ENCODE measurements around the gene ZNF630. TPM values are rescaled to one million over a fixed set of nuclear protein-coding genes. Genes with fewer than 3 reads are reported as not detected.
"Not testable (repeated sequence)": the region's sequence is repeated elsewhere in the genome, so short reads cannot be mapped to it uniquely, and the experiment has no call there.

ZNF630 gene
- polyA plus RNA-seq, 1 experiment, result 0.77 TPM

- no peak for TF ChIP-seq CTCF (IDR thresholded peaks at IDR 0.05; ENCODE audit: low read depth, low read length)
- Histone ChIP-seq H3K4me3 (ENCODE audit: low read depth, low read length) (no peak overlapping the region), H3K27me3 (ENCODE audit: control insufficient read depth, insufficient read depth, low read length) (no peaks in the 10 kb centered on the region), H3K27ac (ENCODE audit: low read depth, low read length) (no peak overlapping the region), H3K9me3 (ENCODE audit: control insufficient read depth, insufficient read depth, low read length) (no peaks in the 10 kb centered on the region)
- DNase-seq (ENCODE audit: low read depth, low spot score), result no peak
- ChIA-PET CTCF (interaction anchor here (0.6 kb wide), 1 partner anchor 189 kb away, joined by 3 read pairs; no protein-coding TSS in a partner anchor), POLR2A (no interaction called here)
Measured at GRCh38 chrX:48022100-48022499, 49.3 kb downstream of the ZNF630 start.

- no peaks in the 10 kb centered on the region for H3K27me3 ChIP-seq (ENCODE audit: control insufficient read depth, insufficient read depth, low read length)
- no peaks in the 10 kb centered on the region for H3K9me3 ChIP-seq (ENCODE audit: control insufficient read depth, insufficient read depth, low read length)
- ChIA-PET POLR2A (no interaction called here), CTCF (no interaction called here)
- H3K27ac ChIP-seq (ENCODE audit: low read depth, low read length), result peak overlapping the region; percentile 81
- TF ChIP-seq CTCF (IDR thresholded peaks at IDR 0.05; ENCODE audit: low read depth, low read length), result no peak
- DNase-seq (ENCODE audit: low read depth, low spot score), result peak; percentile 61
- H3K4me3 ChIP-seq (ENCODE audit: low read depth, low read length), result peak overlapping the region; percentile 71
Measured at GRCh38 chrX:48021026-48021900, 50.2 kb downstream of the ZNF630 start.

GRCh38 chrX:48020472-48020871 is 51.0 kb downstream of the ZNF630 start:
- POLR2A ChIA-PET; DNase-seq (ENCODE audit: low read depth, low spot score); CTCF ChIA-PET; H3K27ac ChIP-seq (ENCODE audit: low read depth, low read length); H3K4me3 ChIP-seq (ENCODE audit: low read depth, low read length); H3K27me3 ChIP-seq (ENCODE audit: control insufficient read depth, insufficient read depth, low read length); H3K9me3 ChIP-seq (ENCODE audit: control insufficient read depth, insufficient read depth, low read length): not testable (repeated sequence)

GRCh38 chrX:48019892-48020291 is 51.5 kb downstream of the ZNF630 start:
- H3K27me3 ChIP-seq (ENCODE audit: control insufficient read depth, insufficient read depth, low read length); DNase-seq (ENCODE audit: low read depth, low spot score); POLR2A ChIA-PET; H3K9me3 ChIP-seq (ENCODE audit: control insufficient read depth, insufficient read depth, low read length); H3K4me3 ChIP-seq (ENCODE audit: low read depth, low read length); H3K27ac ChIP-seq (ENCODE audit: low read depth, low read length); CTCF ChIA-PET: not testable (repeated sequence)

GRCh38 chrX:48016583-48017310 is 54.7 kb downstream of the ZNF630 start:
- CTCF ChIA-PET; DNase-seq (ENCODE audit: low read depth, low spot score); H3K9me3 ChIP-seq (ENCODE audit: control insufficient read depth, insufficient read depth, low read length); H3K4me3 ChIP-seq (ENCODE audit: low read depth, low read length); H3K27ac ChIP-seq (ENCODE audit: low read depth, low read length); H3K27me3 ChIP-seq (ENCODE audit: control insufficient read depth, insufficient read depth, low read length); POLR2A ChIA-PET: not testable (repeated sequence)

GRCh38 chrX:48009445-48009960 is 61.9 kb downstream of the ZNF630 start:
- H3K9me3 ChIP-seq (ENCODE audit: control insufficient read depth, insufficient read depth, low read length); H3K4me3 ChIP-seq (ENCODE audit: low read depth, low read length); DNase-seq (ENCODE audit: low read depth, low spot score); H3K27me3 ChIP-seq (ENCODE audit: control insufficient read depth, insufficient read depth, low read length); H3K27ac ChIP-seq (ENCODE audit: low read depth, low read length); POLR2A ChIA-PET; CTCF ChIA-PET: not testable (repeated sequence)

Other genes starting within 250 kb of the ZNF630 start
- 4.6 and 4.7 TPM in 2 replicates for gene ZNF81, start 234.7 kb downstream of the ZNF630 start, polyA plus RNA-seq (2011; rRNA removed)
- 2.4 and 3.6 TPM in 2 replicates for gene ZNF182, start 67.7 kb downstream of the ZNF630 start, polyA plus RNA-seq (2011; rRNA removed)
- gene SPACA5, start 64.7 kb downstream of the ZNF630 start, polyA plus RNA-seq (2011; rRNA removed), result not detected in 2 replicates
- not detected in 2 replicates for gene SPACA5B, start 59.0 kb upstream of the ZNF630 start, polyA plus RNA-seq (2011; rRNA removed)
- gene SSX5, start 125.2 kb upstream of the ZNF630 start, polyA plus RNA-seq (2011; rRNA removed), result not detected in 2 replicates
- gene SSX1, start 183.8 kb upstream of the ZNF630 start, polyA plus RNA-seq (2011; rRNA removed), result not detected in 2 replicates